A204.1 (cell line): ENCODE results near the gene KCNV2.
"Not testable (repeated sequence)": the region's sequence is repeated elsewhere in the genome, so short reads cannot be mapped to it uniquely, and the experiment has no call there.

Experiments
- FAIRE-seq: peaks from 2 replicates; lab custom pipeline; 2012; peaks lifted over from hg19 to GRCh38; lab: Jason Lieb, UNC

KCNV2 gene

GRCh38 chr9:2717385-2717784 is at the start of gene KCNV2:
TSS of gene KCNV2 (plus strand) at chr9:2717510. CDS start at chr9:2717740, 230 bp downstream.
- FAIRE-seq, result no peak

GRCh38 chr9:2673161-2673560 is 44.1 kb upstream of the KCNV2 start:
- no peak for FAIRE-seq

GRCh38 chr9:2674141-2674824 is 43.0 kb upstream of the KCNV2 start:
- FAIRE-seq, result peak; percentile 37

- FAIRE-seq, result no peak
Observed at GRCh38 chr9:2675834-2676233, 41.5 kb upstream of the KCNV2 start.

- no peak for FAIRE-seq
Observed at GRCh38 chr9:2676466-2676865, 40.8 kb upstream of the KCNV2 start.

- no peak for FAIRE-seq
Observed at GRCh38 chr9:2677915-2678889, 39.1 kb upstream of the KCNV2 start.

- no peak for FAIRE-seq
Observed at GRCh38 chr9:2679011-2679410, 38.3 kb upstream of the KCNV2 start.

GRCh38 chr9:2681981-2682380 is 35.3 kb upstream of the KCNV2 start:
- FAIRE-seq, result no peak

- FAIRE-seq, result no peak
Observed at GRCh38 chr9:2686911-2687310, 30.4 kb upstream of the KCNV2 start.

- FAIRE-seq, result no peak
Observed at GRCh38 chr9:2688636-2689035, 28.7 kb upstream of the KCNV2 start.

GRCh38 chr9:2691212-2691611 is 26.1 kb upstream of the KCNV2 start:
- no peak for FAIRE-seq

- no peak for FAIRE-seq
Observed at GRCh38 chr9:2691626-2692025, 25.7 kb upstream of the KCNV2 start.

- no peak for FAIRE-seq
Observed at GRCh38 chr9:2693056-2693455, 24.3 kb upstream of the KCNV2 start.

- FAIRE-seq, result no peak
Observed at GRCh38 chr9:2697492-2697891, 19.8 kb upstream of the KCNV2 start.

GRCh38 chr9:2700398-2700797 is 16.9 kb upstream of the KCNV2 start:
- no peak for FAIRE-seq

- no peak for FAIRE-seq
Observed at GRCh38 chr9:2700909-2701550, 16.3 kb upstream of the KCNV2 start.

- no peak for FAIRE-seq
Observed at GRCh38 chr9:2704504-2704903, 12.8 kb upstream of the KCNV2 start.

GRCh38 chr9:2707256-2707655 is 10.1 kb upstream of the KCNV2 start:
- FAIRE-seq, result not testable (repeated sequence)

- FAIRE-seq, result no peak
Observed at GRCh38 chr9:2709645-2710101, 7.6 kb upstream of the KCNV2 start.

GRCh38 chr9:2711716-2712115 is 5.6 kb upstream of the KCNV2 start:
- FAIRE-seq, result no peak

- FAIRE-seq, result no peak
Observed at GRCh38 chr9:2718001-2718697, 839 bp downstream of the KCNV2 start.

GRCh38 chr9:2718698-2719033 is 1.4 kb downstream of the KCNV2 start:
- no peak for FAIRE-seq
